H1 (cell line): Measurements from ENCODE around the gene LRRC14B. TPM values are rescaled to one million over a fixed set of nuclear protein-coding genes. Genes with fewer than 3 reads are reported as not detected.

Source experiments
- POLR2A ChIP-seq, 2 experiments: IDR thresholded peaks; 1 replicate in 1 of 2; 2 replicates in 1 of 2; pipeline ENCODE4 v1.6.1; 2011; ENCODE audit warnings: low read depth in 2 of 2, low read length in 2 of 2, mild to moderate bottlenecking in 2 of 2; ENCODE audit errors: control extremely low read depth in 1 of 2
- polyA plus RNA-seq, 7 experiments: library from polyadenylated mRNA; depleted of rRNA in 3 of 7; stranded (reverse) in 5 of 7; unstranded in 2 of 7; fragments of >200 nt in 5 of 7; fragments of 200-250 nt in 2 of 7; gene quantifications; 1 replicate in 5 of 7; 2 replicates in 1 of 7; 4 replicates in 1 of 7; pipeline versions ENCODE4 v1.2.1 to v1.2.3, GENCODE V29; 2011 to 2013; ENCODE audit warnings: missing spikeins in 2 of 7, mixed read lengths in 2 of 7
- total RNA-seq: library from RNA; stranded (reverse); fragmentation: NEBNext Ultra II Directional; extraction: Animal tissue kit (Norgen Biotek cat#: 25700); gene quantifications from 2 replicates; pipeline ENCODE4 v1.2.1, GENCODE V29; 2021

Gene LRRC14B
- total and polyA plus RNA-seq, 2 of the 8 experiments (the other 6 are each of a cell fraction or from before 2014, with no cell fraction given) = not detected

DNA sequence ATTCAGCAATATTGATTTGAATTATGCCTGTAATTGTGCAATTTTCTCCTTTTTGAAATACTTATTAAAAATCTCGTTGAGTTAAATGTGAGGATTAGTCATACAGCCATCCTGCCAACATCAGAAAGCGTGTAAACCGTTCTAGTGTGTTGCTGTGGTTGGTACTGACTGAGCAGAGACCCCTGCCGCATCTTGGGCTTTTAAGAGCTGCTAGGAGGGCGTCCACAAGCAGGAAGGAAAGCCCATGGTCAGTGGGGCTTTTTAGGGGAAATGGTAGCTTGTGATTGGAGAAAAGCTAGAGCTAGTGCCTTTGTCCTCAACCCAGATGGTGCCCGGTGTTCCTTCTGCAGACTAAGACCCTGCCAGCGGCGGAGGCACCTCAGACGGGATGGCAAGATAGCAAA is 28.2 kb downstream of the LRRC14B start (continued):
- TF ChIP-seq POLR2A (IDR thresholded peaks at IDR 0.05; ENCODE audit: control extremely low read depth in 1 of 2, low read depth in 2 of 2, low read length in 2 of 2) = no peak
